Measurements from ENCODE around the gene MAOA.
"Not testable (repeated sequence)": the region's sequence is repeated elsewhere in the genome, so short reads cannot be mapped to it uniquely, and the experiment has no call there.

The MAOA gene

GRCh38 chrX:43656005-43656494 is at the start of gene MAOA:
Gene MAOA, plus strand, starts transcription at chrX:43656299. Its CDS starts 43 bp downstream, at chrX:43656342.
- DNase-seq (ENCODE audit: insufficient read length, low spot score) = peak; percentile 24
- no peak for FAIRE-seq

GRCh38 chrX:43612400-43612799 is 43.7 kb upstream of the MAOA start:
- no peak for DNase-seq (ENCODE audit: insufficient read length, low spot score)
- FAIRE-seq = no peak

GRCh38 chrX:43615660-43616059 is 40.4 kb upstream of the MAOA start:
- FAIRE-seq (no peak), DNase-seq (ENCODE audit: insufficient read length, low spot score) (no peak)

- DNase-seq (ENCODE audit: insufficient read length, low spot score) (no peak), FAIRE-seq (no peak)
Observed at GRCh38 chrX:43618366-43619205, 37.5 kb upstream of the MAOA start.

- not testable (repeated sequence) for DNase-seq (ENCODE audit: insufficient read length, low spot score); FAIRE-seq
Observed at GRCh38 chrX:43619861-43620260, 36.2 kb upstream of the MAOA start.

GRCh38 chrX:43627147-43627546 is 29.0 kb upstream of the MAOA start:
- DNase-seq (ENCODE audit: insufficient read length, low spot score) (no peak), FAIRE-seq (no peak)

GRCh38 chrX:43627669-43628068 is 28.4 kb upstream of the MAOA start:
- FAIRE-seq = no peak
- DNase-seq (ENCODE audit: insufficient read length, low spot score) = no peak

GRCh38 chrX:43629229-43629628 is 26.9 kb upstream of the MAOA start:
- FAIRE-seq (no peak), DNase-seq (ENCODE audit: insufficient read length, low spot score) (no peak)

GRCh38 chrX:43631841-43632240 is 24.3 kb upstream of the MAOA start:
- DNase-seq (ENCODE audit: insufficient read length, low spot score) = no peak
- no peak for FAIRE-seq

GRCh38 chrX:43633081-43633480 is 23.0 kb upstream of the MAOA start:
- no peak for FAIRE-seq
- no peak for DNase-seq (ENCODE audit: insufficient read length, low spot score)

- FAIRE-seq (no peak), DNase-seq (ENCODE audit: insufficient read length, low spot score) (no peak)
Observed at GRCh38 chrX:43633757-43634156, 22.3 kb upstream of the MAOA start.

- FAIRE-seq = no peak
- no peak for DNase-seq (ENCODE audit: insufficient read length, low spot score)
Observed at GRCh38 chrX:43640482-43640881, 15.6 kb upstream of the MAOA start.

- FAIRE-seq = no peak
- no peak for DNase-seq (ENCODE audit: insufficient read length, low spot score)
Observed at GRCh38 chrX:43641691-43642090, 14.4 kb upstream of the MAOA start.

GRCh38 chrX:43643201-43643600 is 12.9 kb upstream of the MAOA start:
- FAIRE-seq (no peak), DNase-seq (ENCODE audit: insufficient read length, low spot score) (no peak)

- FAIRE-seq = no peak
- no peak for DNase-seq (ENCODE audit: insufficient read length, low spot score)
Observed at GRCh38 chrX:43643662-43644061, 12.4 kb upstream of the MAOA start.

GRCh38 chrX:43644124-43644701 is 11.9 kb upstream of the MAOA start:
- DNase-seq (ENCODE audit: insufficient read length, low spot score) = peak; percentile 7
- no peak for FAIRE-seq

- no peak for DNase-seq (ENCODE audit: insufficient read length, low spot score)
- FAIRE-seq = no peak
Observed at GRCh38 chrX:43646800-43647199, 9.3 kb upstream of the MAOA start.

- DNase-seq (ENCODE audit: insufficient read length, low spot score) = peak; percentile 81
- FAIRE-seq = peak; percentile 81
Observed at GRCh38 chrX:43654431-43655150, 1.5 kb upstream of the MAOA start.

GRCh38 chrX:43655151-43656004 is 721 bp upstream of the MAOA start:
- FAIRE-seq (no peak), DNase-seq (ENCODE audit: insufficient read length, low spot score) (no peak)

- FAIRE-seq (no peak), DNase-seq (ENCODE audit: insufficient read length, low spot score) (no peak)
Observed at GRCh38 chrX:43657671-43658070, 1.6 kb downstream of the MAOA start.
